ENCODE measurements around the gene CCT8L2. TPM values are rescaled to one million over a fixed set of nuclear protein-coding genes. Genes with fewer than 3 reads are reported as not detected.
"Not testable (repeated sequence)": the region's sequence is repeated elsewhere in the genome, so short reads cannot be mapped to it uniquely, and the experiment has no call there.

The CCT8L2 gene
- not detected for polyA plus RNA-seq

- H3K4me1 ChIP-seq (ENCODE audit: control insufficient read depth in 2 of 2, insufficient read depth in 2 of 2, low read length in 1 of 2); H3K9me3 ChIP-seq (ENCODE audit: control insufficient read depth in 2 of 2, insufficient read depth in 1 of 2, low read depth in 1 of 2, low read length in 1 of 2); H3K27ac ChIP-seq (ENCODE audit: low read depth in 2 of 2, low read length in 1 of 2); H3K4me3 ChIP-seq (ENCODE audit: low read depth in 1 of 2, low read length in 2 of 2); H3K36me3 ChIP-seq (ENCODE audit: control insufficient read depth in 2 of 2, insufficient read depth in 2 of 2, low read length in 1 of 2); H3K27me3 ChIP-seq (ENCODE audit: control insufficient read depth in 1 of 2, insufficient read depth in 2 of 2, low read length in 2 of 2): not testable (repeated sequence)
- WGBS, 2 donors = 53 to 68% methylated on average over 1 of the region's 1 CpG
Measured at GRCh38 chr22:16592710-16593109, at the start of gene CCT8L2. Gene CCT8L2 (minus strand): TSS chr22:16592810. CDS start chr22:16592550, 260 bp downstream.

- not testable (repeated sequence) for H3K27ac ChIP-seq (ENCODE audit: low read depth in 2 of 2, low read length in 1 of 2); H3K27me3 ChIP-seq (ENCODE audit: control insufficient read depth in 1 of 2, insufficient read depth in 2 of 2, low read length in 2 of 2); H3K36me3 ChIP-seq (ENCODE audit: control insufficient read depth in 2 of 2, insufficient read depth in 2 of 2, low read length in 1 of 2); H3K4me3 ChIP-seq (ENCODE audit: low read depth in 1 of 2, low read length in 2 of 2); H3K4me1 ChIP-seq (ENCODE audit: control insufficient read depth in 2 of 2, insufficient read depth in 2 of 2, low read length in 1 of 2); H3K9me3 ChIP-seq (ENCODE audit: control insufficient read depth in 2 of 2, insufficient read depth in 1 of 2, low read depth in 1 of 2, low read length in 1 of 2)
- 73 to 79% methylated on average over 1 of the region's 1 CpG for WGBS, 2 donors
Measured at GRCh38 chr22:16635442-16635841, 42.8 kb upstream of the CCT8L2 start.

GRCh38 chr22:16634092-16634491 lies 41.5 kb upstream of the CCT8L2 start:
- not testable (repeated sequence) for H3K36me3 ChIP-seq (ENCODE audit: control insufficient read depth in 2 of 2, insufficient read depth in 2 of 2, low read length in 1 of 2); H3K27me3 ChIP-seq (ENCODE audit: control insufficient read depth in 1 of 2, insufficient read depth in 2 of 2, low read length in 2 of 2); H3K4me3 ChIP-seq (ENCODE audit: low read depth in 1 of 2, low read length in 2 of 2); H3K9me3 ChIP-seq (ENCODE audit: control insufficient read depth in 2 of 2, insufficient read depth in 1 of 2, low read depth in 1 of 2, low read length in 1 of 2); H3K27ac ChIP-seq (ENCODE audit: low read depth in 2 of 2, low read length in 1 of 2); H3K4me1 ChIP-seq (ENCODE audit: control insufficient read depth in 2 of 2, insufficient read depth in 2 of 2, low read length in 1 of 2)

GRCh38 chr22:16628476-16628875 lies 35.9 kb upstream of the CCT8L2 start:
- WGBS, 2 donors = 82 to 89% methylated on average over 1 of the region's 1 CpG
- H3K4me1 ChIP-seq (ENCODE audit: control insufficient read depth in 2 of 2, insufficient read depth in 2 of 2, low read length in 1 of 2); H3K36me3 ChIP-seq (ENCODE audit: control insufficient read depth in 2 of 2, insufficient read depth in 2 of 2, low read length in 1 of 2); H3K4me3 ChIP-seq (ENCODE audit: low read depth in 1 of 2, low read length in 2 of 2); H3K27me3 ChIP-seq (ENCODE audit: control insufficient read depth in 1 of 2, insufficient read depth in 2 of 2, low read length in 2 of 2); H3K27ac ChIP-seq (ENCODE audit: low read depth in 2 of 2, low read length in 1 of 2); H3K9me3 ChIP-seq (ENCODE audit: control insufficient read depth in 2 of 2, insufficient read depth in 1 of 2, low read depth in 1 of 2, low read length in 1 of 2): not testable (repeated sequence)

GRCh38 chr22:16625018-16625417 lies 32.4 kb upstream of the CCT8L2 start:
- H3K27me3 ChIP-seq (ENCODE audit: control insufficient read depth in 1 of 2, insufficient read depth in 2 of 2, low read length in 2 of 2); H3K36me3 ChIP-seq (ENCODE audit: control insufficient read depth in 2 of 2, insufficient read depth in 2 of 2, low read length in 1 of 2); H3K9me3 ChIP-seq (ENCODE audit: control insufficient read depth in 2 of 2, insufficient read depth in 1 of 2, low read depth in 1 of 2, low read length in 1 of 2); H3K4me3 ChIP-seq (ENCODE audit: low read depth in 1 of 2, low read length in 2 of 2); H3K4me1 ChIP-seq (ENCODE audit: control insufficient read depth in 2 of 2, insufficient read depth in 2 of 2, low read length in 1 of 2); H3K27ac ChIP-seq (ENCODE audit: low read depth in 2 of 2, low read length in 1 of 2): not testable (repeated sequence)
- WGBS, 2 donors = 50 to 51% methylated on average over 2 of the region's 2 CpGs

- H3K36me3 ChIP-seq (ENCODE audit: control insufficient read depth in 2 of 2, insufficient read depth in 2 of 2, low read length in 1 of 2); H3K27ac ChIP-seq (ENCODE audit: low read depth in 2 of 2, low read length in 1 of 2); H3K4me1 ChIP-seq (ENCODE audit: control insufficient read depth in 2 of 2, insufficient read depth in 2 of 2, low read length in 1 of 2); H3K4me3 ChIP-seq (ENCODE audit: low read depth in 1 of 2, low read length in 2 of 2); H3K9me3 ChIP-seq (ENCODE audit: control insufficient read depth in 2 of 2, insufficient read depth in 1 of 2, low read depth in 1 of 2, low read length in 1 of 2); H3K27me3 ChIP-seq (ENCODE audit: control insufficient read depth in 1 of 2, insufficient read depth in 2 of 2, low read length in 2 of 2): not testable (repeated sequence)
Measured at GRCh38 chr22:16623595-16623994, 31.0 kb upstream of the CCT8L2 start.

GRCh38 chr22:16617516-16617915 lies 24.9 kb upstream of the CCT8L2 start:
- not testable (repeated sequence) for H3K36me3 ChIP-seq (ENCODE audit: control insufficient read depth in 2 of 2, insufficient read depth in 2 of 2, low read length in 1 of 2); H3K4me3 ChIP-seq (ENCODE audit: low read depth in 1 of 2, low read length in 2 of 2); H3K4me1 ChIP-seq (ENCODE audit: control insufficient read depth in 2 of 2, insufficient read depth in 2 of 2, low read length in 1 of 2); H3K27ac ChIP-seq (ENCODE audit: low read depth in 2 of 2, low read length in 1 of 2); H3K9me3 ChIP-seq (ENCODE audit: control insufficient read depth in 2 of 2, insufficient read depth in 1 of 2, low read depth in 1 of 2, low read length in 1 of 2); H3K27me3 ChIP-seq (ENCODE audit: control insufficient read depth in 1 of 2, insufficient read depth in 2 of 2, low read length in 2 of 2)
- WGBS, 2 donors = 52 to 61% methylated on average over 3 of the region's 3 CpGs

- WGBS, 2 donors = 75 to 81% methylated on average over 3 of the region's 3 CpGs
- not testable (repeated sequence) for H3K27ac ChIP-seq (ENCODE audit: low read depth in 2 of 2, low read length in 1 of 2); H3K4me3 ChIP-seq (ENCODE audit: low read depth in 1 of 2, low read length in 2 of 2); H3K9me3 ChIP-seq (ENCODE audit: control insufficient read depth in 2 of 2, insufficient read depth in 1 of 2, low read depth in 1 of 2, low read length in 1 of 2); H3K27me3 ChIP-seq (ENCODE audit: control insufficient read depth in 1 of 2, insufficient read depth in 2 of 2, low read length in 2 of 2); H3K36me3 ChIP-seq (ENCODE audit: control insufficient read depth in 2 of 2, insufficient read depth in 2 of 2, low read length in 1 of 2); H3K4me1 ChIP-seq (ENCODE audit: control insufficient read depth in 2 of 2, insufficient read depth in 2 of 2, low read length in 1 of 2)
Measured at GRCh38 chr22:16616390-16616938, 23.9 kb upstream of the CCT8L2 start.

GRCh38 chr22:16615606-16616245 lies 23.1 kb upstream of the CCT8L2 start:
- WGBS, 2 donors = 66 to 75% methylated on average over 5 of the region's 5 CpGs
- H3K36me3 ChIP-seq (ENCODE audit: control insufficient read depth in 2 of 2, insufficient read depth in 2 of 2, low read length in 1 of 2); H3K27ac ChIP-seq (ENCODE audit: low read depth in 2 of 2, low read length in 1 of 2); H3K9me3 ChIP-seq (ENCODE audit: control insufficient read depth in 2 of 2, insufficient read depth in 1 of 2, low read depth in 1 of 2, low read length in 1 of 2); H3K4me1 ChIP-seq (ENCODE audit: control insufficient read depth in 2 of 2, insufficient read depth in 2 of 2, low read length in 1 of 2); H3K4me3 ChIP-seq (ENCODE audit: low read depth in 1 of 2, low read length in 2 of 2); H3K27me3 ChIP-seq (ENCODE audit: control insufficient read depth in 1 of 2, insufficient read depth in 2 of 2, low read length in 2 of 2): not testable (repeated sequence)

- Histone ChIP-seq H3K36me3 (ENCODE audit: control insufficient read depth in 2 of 2, insufficient read depth in 2 of 2, low read length in 1 of 2) (no peaks in the 10 kb centered on the region), H3K4me3 (ENCODE audit: low read depth in 1 of 2, low read length in 2 of 2) (no peak overlapping the region), H3K27me3 (ENCODE audit: control insufficient read depth in 1 of 2, insufficient read depth in 2 of 2, low read length in 2 of 2) (no peaks in the 10 kb centered on the region), H3K9me3 (ENCODE audit: control insufficient read depth in 2 of 2, insufficient read depth in 1 of 2, low read depth in 1 of 2, low read length in 1 of 2) (no peaks in the 10 kb centered on the region), H3K4me1 (ENCODE audit: control insufficient read depth in 2 of 2, insufficient read depth in 2 of 2, low read length in 1 of 2) (no peaks in the 10 kb centered on the region), H3K27ac (ENCODE audit: low read depth in 2 of 2, low read length in 1 of 2) (no peak overlapping the region)
- 7 to 9% methylated on average over 54 to 77 of the region's 77 CpGs for WGBS, 2 donors
Measured at GRCh38 chr22:16609548-16610261, 17.1 kb upstream of the CCT8L2 start.

All from esophagus (tissue), 2 donors.